ENCODE results near the gene AADAC. TPM values are rescaled to one million over a fixed set of nuclear protein-coding genes. Genes with fewer than 3 reads are reported as not detected.
"Not testable (repeated sequence)": the region's sequence is repeated elsewhere in the genome, so short reads cannot be mapped to it uniquely, and the experiment has no call there.

AADAC gene
- total RNA-seq, 1 experiment from 2014 or later, result 0.43 TPM

DNA sequence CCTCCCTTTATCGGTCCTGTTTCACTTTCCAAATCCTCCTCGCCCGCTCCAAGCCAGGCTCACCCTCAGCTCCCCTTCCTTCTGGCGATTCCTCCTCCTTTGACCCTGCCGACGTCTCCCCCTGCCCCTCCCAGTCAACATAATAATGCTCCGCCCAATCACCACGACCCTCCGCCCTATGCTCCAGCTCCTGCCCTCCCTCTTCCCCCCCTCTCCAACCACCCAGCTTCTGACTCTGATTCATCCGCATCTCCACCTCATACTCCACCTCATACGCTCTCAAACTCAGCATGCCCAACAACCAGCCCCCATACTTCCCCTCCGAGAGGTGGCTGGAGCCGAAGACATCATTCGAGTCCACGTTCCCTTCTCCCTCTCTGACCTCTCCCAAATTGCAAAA, 7.1 kb upstream of the AADAC start:
- no peak overlapping the region for H3K4me3 ChIP-seq (ENCODE audit: low read depth, low read length, poor library complexity, severe bottlenecking)
- ChIA-PET POLR2A (ENCODE audit: low non-redundant PET) (interaction anchor here (0.5 kb wide), 1 partner anchor 720 kb away, joined by 3 read pairs; no protein-coding TSS in a partner anchor), CTCF (no interaction called here)
- no peaks in the 10 kb centered on the region for H3K27me3 ChIP-seq (replicated peaks; ENCODE audit: insufficient read depth, low read depth, low read length, poor library complexity)
- no peaks in the 10 kb centered on the region for H3K36me3 ChIP-seq (ENCODE audit: insufficient read depth, low read length, poor library complexity, severe bottlenecking)
- peaks cover 8% of the 10 kb centered on the region for H3K9me3 ChIP-seq (ENCODE audit: low read depth, low read length, poor library complexity, severe bottlenecking)
- intact Hi-C loops (cut with micrococcal nuclease; ENCODE audit: unreplicated experiment), result no loop called here
- H3K27ac ChIP-seq (ENCODE audit: low read depth, low read length, poor library complexity, severe bottlenecking), result no peak overlapping the region
- no peak for TF ChIP-seq EZH2 (IDR thresholded peaks at IDR 0.05; ENCODE audit: borderline replicate concordance, low read depth, low read length, poor library complexity, severe bottlenecking)
- TF ChIP-seq, protein P1, sequence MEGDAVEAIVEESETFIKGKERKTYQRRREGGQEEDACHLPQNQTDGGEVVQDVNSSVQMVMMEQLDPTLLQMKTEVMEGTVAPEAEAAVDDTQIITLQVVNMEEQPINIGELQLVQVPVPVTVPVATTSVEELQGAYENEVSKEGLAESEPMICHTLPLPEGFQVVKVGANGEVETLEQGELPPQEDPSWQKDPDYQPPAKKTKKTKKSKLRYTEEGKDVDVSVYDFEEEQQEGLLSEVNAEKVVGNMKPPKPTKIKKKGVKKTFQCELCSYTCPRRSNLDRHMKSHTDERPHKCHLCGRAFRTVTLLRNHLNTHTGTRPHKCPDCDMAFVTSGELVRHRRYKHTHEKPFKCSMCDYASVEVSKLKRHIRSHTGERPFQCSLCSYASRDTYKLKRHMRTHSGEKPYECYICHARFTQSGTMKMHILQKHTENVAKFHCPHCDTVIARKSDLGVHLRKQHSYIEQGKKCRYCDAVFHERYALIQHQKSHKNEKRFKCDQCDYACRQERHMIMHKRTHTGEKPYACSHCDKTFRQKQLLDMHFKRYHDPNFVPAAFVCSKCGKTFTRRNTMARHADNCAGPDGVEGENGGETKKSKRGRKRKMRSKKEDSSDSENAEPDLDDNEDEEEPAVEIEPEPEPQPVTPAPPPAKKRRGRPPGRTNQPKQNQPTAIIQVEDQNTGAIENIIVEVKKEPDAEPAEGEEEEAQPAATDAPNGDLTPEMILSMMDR (conservative IDR thresholded peaks at IDR 0.05; ENCODE audit: low read depth, low read length), result no peak
- H3K4me1 ChIP-seq (ENCODE audit: insufficient read depth, low read length, poor library complexity, severe bottlenecking), result no peaks in the 10 kb centered on the region
- no peak for DNase-seq (ENCODE audit: low spot score)
- no TSS peak for BruUV-seq (replicated peaks)

DNA sequence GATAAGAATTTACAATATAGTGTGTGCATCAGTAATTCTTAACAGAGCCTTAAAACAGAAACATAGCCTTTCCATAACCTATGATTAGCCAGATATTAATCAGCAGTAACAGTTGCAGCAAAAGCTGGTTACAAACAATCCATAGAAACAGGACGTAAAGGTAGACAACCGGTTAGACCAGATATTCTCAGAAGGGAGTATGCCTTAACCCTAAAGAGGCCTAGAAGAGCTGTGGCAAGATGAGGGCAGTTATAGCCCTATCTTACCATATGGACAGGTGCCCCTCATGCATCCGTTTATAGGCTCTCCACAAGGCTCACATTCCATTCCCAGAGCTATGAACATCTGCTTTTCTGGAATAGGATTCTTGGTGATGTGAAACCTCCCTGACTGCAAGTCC, 5.0 kb upstream of the AADAC start:
- H3K9me3 ChIP-seq (ENCODE audit: low read depth, low read length, poor library complexity, severe bottlenecking); H3K27ac ChIP-seq (ENCODE audit: low read depth, low read length, poor library complexity, severe bottlenecking); H3K27me3 ChIP-seq (replicated peaks; ENCODE audit: insufficient read depth, low read depth, low read length, poor library complexity); H3K36me3 ChIP-seq (ENCODE audit: insufficient read depth, low read length, poor library complexity, severe bottlenecking); H3K4me1 ChIP-seq (ENCODE audit: insufficient read depth, low read length, poor library complexity, severe bottlenecking); DNase-seq (ENCODE audit: low spot score); POLR2A ChIA-PET (ENCODE audit: low non-redundant PET); CTCF ChIA-PET; BruUV-seq (replicated peaks); intact Hi-C loops (cut with micrococcal nuclease; ENCODE audit: unreplicated experiment); H3K4me3 ChIP-seq (ENCODE audit: low read depth, low read length, poor library complexity, severe bottlenecking): not testable (repeated sequence)

- Histone ChIP-seq H3K27me3 (replicated peaks; ENCODE audit: insufficient read depth, low read depth, low read length, poor library complexity) (no peaks in the 10 kb centered on the region), H3K4me1 (ENCODE audit: insufficient read depth, low read length, poor library complexity, severe bottlenecking) (peaks cover 7% of the 10 kb centered on the region), H3K4me3 (ENCODE audit: low read depth, low read length, poor library complexity, severe bottlenecking) (no peak overlapping the region), H3K36me3 (ENCODE audit: insufficient read depth, low read length, poor library complexity, severe bottlenecking) (no peaks in the 10 kb centered on the region), H3K9me3 (ENCODE audit: low read depth, low read length, poor library complexity, severe bottlenecking) (peaks cover 8% of the 10 kb centered on the region), H3K27ac (ENCODE audit: low read depth, low read length, poor library complexity, severe bottlenecking) (no peak overlapping the region)
- no peak for TF ChIP-seq EZH2 (IDR thresholded peaks at IDR 0.05; ENCODE audit: borderline replicate concordance, low read depth, low read length, poor library complexity, severe bottlenecking)
- TF ChIP-seq, protein P1 (conservative IDR thresholded peaks at IDR 0.05; ENCODE audit: low read depth, low read length), result no peak
- intact Hi-C loops (cut with micrococcal nuclease; ENCODE audit: unreplicated experiment), result no loop called here
- POLR2A ChIA-PET (ENCODE audit: low non-redundant PET), result no interaction called here
- DNase-seq (ENCODE audit: low spot score), result no peak
- no TSS peak for BruUV-seq (replicated peaks)
- CTCF ChIA-PET, result no interaction called here
Measured at GRCh38 chr3:151811474-151811873, 2.4 kb upstream of the AADAC start.

DNA sequence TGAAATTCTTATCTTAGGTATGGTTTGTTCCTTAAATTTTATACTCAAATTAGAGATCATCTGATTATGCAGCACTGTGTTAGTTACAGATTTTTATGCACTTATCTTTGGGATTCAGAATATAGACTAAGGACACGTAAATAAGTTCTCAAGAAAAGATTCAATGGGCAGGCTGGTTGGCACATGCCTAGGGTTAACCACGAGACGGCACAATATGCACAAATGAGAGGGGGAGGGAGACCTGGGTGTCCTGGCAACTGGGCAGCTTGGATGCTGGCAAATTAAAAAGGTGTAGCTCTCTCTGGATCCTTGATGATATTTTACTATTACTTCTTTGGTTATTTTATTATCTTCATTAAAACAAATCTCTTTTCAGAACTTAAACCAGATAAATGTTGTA, 672 bp downstream of the AADAC start:
- H3K36me3 ChIP-seq (ENCODE audit: insufficient read depth, low read length, poor library complexity, severe bottlenecking), result no peaks in the 10 kb centered on the region
- no peak overlapping the region for H3K27ac ChIP-seq (ENCODE audit: low read depth, low read length, poor library complexity, severe bottlenecking)
- TF ChIP-seq, protein P1 (conservative IDR thresholded peaks at IDR 0.05; ENCODE audit: low read depth, low read length), result no peak
- no peak for TF ChIP-seq EZH2 (IDR thresholded peaks at IDR 0.05; ENCODE audit: borderline replicate concordance, low read depth, low read length, poor library complexity, severe bottlenecking)
- ChIA-PET POLR2A (ENCODE audit: low non-redundant PET) (no interaction called here), CTCF (no interaction called here)
- intact Hi-C loops (cut with micrococcal nuclease; ENCODE audit: unreplicated experiment), result no loop called here
- no TSS peak for BruUV-seq (replicated peaks)
- H3K9me3 ChIP-seq (ENCODE audit: low read depth, low read length, poor library complexity, severe bottlenecking), result no peaks in the 10 kb centered on the region
- peaks cover 7% of the 10 kb centered on the region for H3K4me1 ChIP-seq (ENCODE audit: insufficient read depth, low read length, poor library complexity, severe bottlenecking)
- no peaks in the 10 kb centered on the region for H3K27me3 ChIP-seq (replicated peaks; ENCODE audit: insufficient read depth, low read depth, low read length, poor library complexity)
- H3K4me3 ChIP-seq (ENCODE audit: low read depth, low read length, poor library complexity, severe bottlenecking), result no peak overlapping the region
- no peak for DNase-seq (ENCODE audit: low spot score)
